GM12872 (cell line): ENCODE measurements around the gene PCGF5.

Experiments used
- CTCF ChIP-seq: IDR thresholded peaks from 3 replicates; pipeline ENCODE4 v1.5.1; 2011; ENCODE audit warnings: low read depth, mild to moderate bottlenecking, low read length, moderate library complexity; ENCODE audit not compliant: insufficient read depth

Gene PCGF5

GRCh38 chr10:91287912-91288311, 67.4 kb downstream of the PCGF5 start:
- no peak for TF ChIP-seq CTCF

- no peak for TF ChIP-seq CTCF
These were observed 68.8 kb downstream of the PCGF5 start for GRCh38 chr10:91289305-91289704.

DNA sequence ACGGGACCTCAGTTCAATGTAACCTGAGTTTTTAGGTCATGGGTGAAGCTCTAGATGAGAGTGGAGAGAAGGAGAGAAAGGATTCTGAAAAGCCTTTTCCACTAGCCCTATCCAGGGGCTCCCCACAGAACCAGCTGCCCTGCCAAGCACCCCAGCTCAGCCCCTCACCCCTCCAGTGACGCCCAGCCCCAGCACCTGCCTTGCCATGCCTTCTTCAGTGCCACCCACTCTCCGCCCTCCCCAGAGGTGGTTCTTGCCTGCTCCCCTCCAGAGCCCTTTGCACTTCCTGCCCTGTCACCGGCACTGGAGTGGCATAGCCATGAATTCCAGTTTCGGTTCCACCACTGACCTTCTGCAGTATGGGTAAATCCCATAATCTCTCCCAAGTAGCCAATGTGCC, 70.1 kb downstream of the PCGF5 start:
- no peak for TF ChIP-seq CTCF

- TF ChIP-seq CTCF = no peak
These were observed 73.9 kb downstream of the PCGF5 start for GRCh38 chr10:91294134-91294906.

DNA sequence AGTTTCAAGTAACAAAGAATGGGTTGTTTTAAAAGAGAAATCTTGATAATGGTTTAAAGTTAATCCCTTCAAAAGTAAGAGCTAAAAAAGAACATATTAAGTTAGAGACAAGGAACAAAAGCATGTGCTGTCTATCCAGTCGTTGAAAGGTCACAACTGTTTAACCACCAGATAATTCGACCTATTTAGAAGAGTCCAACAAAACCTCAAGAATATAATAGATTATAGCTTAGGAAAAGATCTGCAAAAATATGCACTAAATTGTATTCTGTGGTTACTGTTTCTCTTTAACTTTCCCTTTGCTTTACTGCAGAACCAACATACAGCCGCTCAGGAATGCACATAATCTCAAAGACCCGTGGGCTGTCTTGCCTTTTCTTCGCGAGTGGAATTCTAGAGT, 74.9 kb downstream of the PCGF5 start:
- no peak for TF ChIP-seq CTCF

DNA sequence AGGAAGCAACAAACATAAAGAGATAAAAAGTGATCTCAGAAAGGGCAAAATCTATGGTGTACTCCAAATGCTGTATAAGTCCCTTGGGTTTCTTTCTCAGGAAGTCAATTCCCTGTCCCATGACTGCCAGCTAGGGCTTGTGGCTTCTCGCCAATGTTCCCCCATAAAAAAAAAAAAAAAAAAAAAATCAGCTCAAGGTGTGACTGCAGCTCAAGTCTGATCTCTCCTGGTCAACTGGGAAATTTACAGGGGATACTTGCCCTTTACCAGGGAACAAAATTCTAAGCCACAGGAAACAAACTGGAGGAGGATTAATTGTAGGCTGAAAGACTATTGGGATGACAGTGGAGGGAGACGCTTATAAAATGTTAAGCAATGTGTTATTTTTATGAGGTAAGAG, 76.0 kb downstream of the PCGF5 start:
- peak; percentile 35; the same call in 1 of the 3 replicates for TF ChIP-seq CTCF

GRCh38 chr10:91298224-91298871, 77.9 kb downstream of the PCGF5 start:
- TF ChIP-seq CTCF = peak; percentile 97
